Thyroid gland (tissue), 4 donors: ENCODE results near the gene DMC1.

Source experiments
- POLR2A ChIP-seq, 2 donors: fragments of 450-650 bp; IDR thresholded peaks; one replicate each; pipeline ENCODE4 v1.6.1; 2017; ENCODE audit warnings: antibody characterized with exemption in 2 of 2, mild to moderate bottlenecking in 2 of 2, moderate library complexity in 1 of 2
- TF ChIP-seq, protein P1 (sequence below), 6 experiments: fragments of 200-600 bp in 3 of 6; fragments of 450-650 bp in 3 of 6; sonication (generic) in 3 of 6; IDR thresholded peaks; one replicate each; pipeline ENCODE4 v1.5.1; 2016 to 2019; ENCODE audit warnings: antibody characterized with exemption in 6 of 6, mild to moderate bottlenecking in 2 of 6, inconsistent platforms in 1 of 6, moderate library complexity in 1 of 6

DNA sequence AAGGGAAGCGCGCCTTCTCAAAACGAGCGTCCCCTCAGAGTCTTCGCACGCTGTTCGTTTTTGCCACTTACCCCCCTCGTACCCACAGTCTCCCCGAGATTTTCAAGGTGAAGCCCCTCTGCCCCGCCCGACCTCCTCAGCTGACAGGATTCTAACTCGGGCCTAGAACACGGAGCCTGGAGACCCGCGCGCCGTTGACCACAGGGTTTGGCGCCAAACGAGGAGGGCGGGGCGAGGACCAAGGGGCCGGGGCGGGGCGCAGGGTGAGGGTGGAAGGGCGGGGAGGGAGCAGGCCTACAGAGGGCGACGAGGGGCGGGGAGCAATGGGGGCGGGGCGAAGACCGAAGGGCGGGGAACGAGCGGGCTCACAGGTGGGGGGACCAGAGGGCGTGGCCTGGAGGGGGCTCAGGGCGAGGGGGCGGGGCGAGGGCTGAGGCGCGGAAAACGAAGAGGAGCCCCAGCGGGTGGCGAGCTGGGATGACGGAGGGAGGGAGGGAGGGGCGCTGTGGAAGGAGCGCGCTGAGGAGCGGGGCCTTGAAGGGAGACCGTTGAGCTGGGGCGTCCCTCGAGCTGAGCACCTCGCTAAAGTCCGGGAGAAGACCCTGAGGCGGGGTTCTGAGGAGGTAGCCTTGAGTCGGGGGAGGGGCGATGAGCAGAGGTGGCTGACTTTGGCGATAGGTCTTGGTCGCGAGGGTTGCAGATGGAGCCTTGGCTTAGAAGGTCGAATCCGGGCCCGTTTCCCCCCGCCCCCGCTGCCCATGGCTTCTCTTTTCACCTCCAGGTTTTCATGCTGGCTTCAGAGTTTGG, at the start of gene DMC1:
- peak in 1 of 2 donors; percentile 28 for TF ChIP-seq POLR2A (IDR thresholded peaks at IDR 0.05)
- TF ChIP-seq, protein P1, sequence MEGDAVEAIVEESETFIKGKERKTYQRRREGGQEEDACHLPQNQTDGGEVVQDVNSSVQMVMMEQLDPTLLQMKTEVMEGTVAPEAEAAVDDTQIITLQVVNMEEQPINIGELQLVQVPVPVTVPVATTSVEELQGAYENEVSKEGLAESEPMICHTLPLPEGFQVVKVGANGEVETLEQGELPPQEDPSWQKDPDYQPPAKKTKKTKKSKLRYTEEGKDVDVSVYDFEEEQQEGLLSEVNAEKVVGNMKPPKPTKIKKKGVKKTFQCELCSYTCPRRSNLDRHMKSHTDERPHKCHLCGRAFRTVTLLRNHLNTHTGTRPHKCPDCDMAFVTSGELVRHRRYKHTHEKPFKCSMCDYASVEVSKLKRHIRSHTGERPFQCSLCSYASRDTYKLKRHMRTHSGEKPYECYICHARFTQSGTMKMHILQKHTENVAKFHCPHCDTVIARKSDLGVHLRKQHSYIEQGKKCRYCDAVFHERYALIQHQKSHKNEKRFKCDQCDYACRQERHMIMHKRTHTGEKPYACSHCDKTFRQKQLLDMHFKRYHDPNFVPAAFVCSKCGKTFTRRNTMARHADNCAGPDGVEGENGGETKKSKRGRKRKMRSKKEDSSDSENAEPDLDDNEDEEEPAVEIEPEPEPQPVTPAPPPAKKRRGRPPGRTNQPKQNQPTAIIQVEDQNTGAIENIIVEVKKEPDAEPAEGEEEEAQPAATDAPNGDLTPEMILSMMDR (IDR thresholded peaks at IDR 0.05) = no peak
